Measurements from ENCODE around the gene CNOT11. TPM values are rescaled to one million over a fixed set of nuclear protein-coding genes. Genes with fewer than 3 reads are reported as not detected.

CNOT11 gene
- total and polyA plus RNA-seq, 2 of the 8 experiments (the other 6 are each of a cell fraction or from before 2014, with no cell fraction given): 41.5 to 54.6 TPM

DNA sequence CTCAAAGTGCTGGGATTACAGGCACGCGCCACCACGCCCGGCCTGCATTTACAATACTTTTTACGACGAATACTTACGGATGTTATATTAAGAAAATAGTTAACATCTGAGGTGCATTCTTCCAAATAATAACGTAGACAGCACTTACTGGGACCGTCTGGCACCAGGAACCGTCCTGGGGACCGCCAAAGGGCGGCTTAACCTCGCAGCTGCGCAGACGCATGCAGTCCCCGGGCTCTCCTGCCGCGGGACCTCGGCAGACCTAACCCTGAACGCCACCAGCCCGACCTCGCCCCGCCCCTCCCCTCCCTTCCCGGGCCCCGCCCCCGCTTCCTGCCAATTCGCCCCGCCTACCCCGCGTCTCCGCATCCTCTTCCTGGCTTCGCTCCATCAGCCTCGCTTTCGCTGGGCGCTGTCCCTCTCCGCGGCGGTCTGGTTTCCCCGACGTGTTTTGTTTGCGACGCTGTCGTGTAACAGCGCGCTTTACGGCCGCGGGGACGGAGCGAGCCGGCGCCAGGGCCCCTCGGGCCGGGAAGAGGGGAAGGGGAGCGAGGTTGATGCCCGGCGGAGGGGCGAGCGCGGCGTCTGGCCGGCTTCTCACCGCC, at the start of gene CNOT11 (continued):
- TF ChIP-seq YY1 (IDR thresholded peaks at IDR 0.05; ENCODE audit: low read depth, low read length): no peak
- TF ChIP-seq, protein P1, sequence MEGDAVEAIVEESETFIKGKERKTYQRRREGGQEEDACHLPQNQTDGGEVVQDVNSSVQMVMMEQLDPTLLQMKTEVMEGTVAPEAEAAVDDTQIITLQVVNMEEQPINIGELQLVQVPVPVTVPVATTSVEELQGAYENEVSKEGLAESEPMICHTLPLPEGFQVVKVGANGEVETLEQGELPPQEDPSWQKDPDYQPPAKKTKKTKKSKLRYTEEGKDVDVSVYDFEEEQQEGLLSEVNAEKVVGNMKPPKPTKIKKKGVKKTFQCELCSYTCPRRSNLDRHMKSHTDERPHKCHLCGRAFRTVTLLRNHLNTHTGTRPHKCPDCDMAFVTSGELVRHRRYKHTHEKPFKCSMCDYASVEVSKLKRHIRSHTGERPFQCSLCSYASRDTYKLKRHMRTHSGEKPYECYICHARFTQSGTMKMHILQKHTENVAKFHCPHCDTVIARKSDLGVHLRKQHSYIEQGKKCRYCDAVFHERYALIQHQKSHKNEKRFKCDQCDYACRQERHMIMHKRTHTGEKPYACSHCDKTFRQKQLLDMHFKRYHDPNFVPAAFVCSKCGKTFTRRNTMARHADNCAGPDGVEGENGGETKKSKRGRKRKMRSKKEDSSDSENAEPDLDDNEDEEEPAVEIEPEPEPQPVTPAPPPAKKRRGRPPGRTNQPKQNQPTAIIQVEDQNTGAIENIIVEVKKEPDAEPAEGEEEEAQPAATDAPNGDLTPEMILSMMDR (IDR thresholded peaks at IDR 0.05; ENCODE audit: control extremely low read depth in 1 of 3, insufficient read depth in 1 of 3, low read depth in 1 of 3, low read length in 3 of 3): no peak
- TF ChIP-seq TAF1 (IDR thresholded peaks at IDR 0.05; ENCODE audit: low read depth, low read length): peak; percentile 70
- TF ChIP-seq CHD1 (IDR thresholded peaks at IDR 0.05; ENCODE audit: low read depth, low read length): no peak
- no peak for TF ChIP-seq KDM5A (IDR thresholded peaks at IDR 0.05; ENCODE audit: low read length)
- TF ChIP-seq CBX5 (IDR thresholded peaks at IDR 0.05; ENCODE audit: low read depth, low read length): no peak
- TF ChIP-seq TBP (IDR thresholded peaks at IDR 0.05; ENCODE audit: low read depth, low read length): peak; percentile 65
- no peak for TF ChIP-seq RXRA (IDR thresholded peaks at IDR 0.05; ENCODE audit: insufficient read depth, low read depth, low read length)
- TF ChIP-seq POLR2AphosphoS5 (IDR thresholded peaks at IDR 0.05; ENCODE audit: low read depth, low read length): peak; percentile 75
- no peak for TF ChIP-seq TEAD4 (IDR thresholded peaks at IDR 0.05; ENCODE audit: low read depth, low read length)
- peak; percentile 60 for TF ChIP-seq NRF1 (IDR thresholded peaks at IDR 0.05; ENCODE audit: low read depth, low read length)
- no peak for TF ChIP-seq SIX5 (IDR thresholded peaks at IDR 0.05; ENCODE audit: low read depth, low read length)
- TF ChIP-seq TCF12 (IDR thresholded peaks at IDR 0.05; ENCODE audit: low read depth, low read length): no peak
- no peak for TF ChIP-seq EZH2 (IDR thresholded peaks at IDR 0.05; ENCODE audit: low read depth, low read length, severe bottlenecking)
- TF ChIP-seq, protein P2, sequence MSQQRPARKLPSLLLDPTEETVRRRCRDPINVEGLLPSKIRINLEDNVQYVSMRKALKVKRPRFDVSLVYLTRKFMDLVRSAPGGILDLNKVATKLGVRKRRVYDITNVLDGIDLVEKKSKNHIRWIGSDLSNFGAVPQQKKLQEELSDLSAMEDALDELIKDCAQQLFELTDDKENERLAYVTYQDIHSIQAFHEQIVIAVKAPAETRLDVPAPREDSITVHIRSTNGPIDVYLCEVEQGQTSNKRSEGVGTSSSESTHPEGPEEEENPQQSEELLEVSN (IDR thresholded peaks at IDR 0.05): peak; percentile 67
- no peak for TF ChIP-seq BACH1 (IDR thresholded peaks at IDR 0.05; ENCODE audit: low read length)
- TF ChIP-seq GABPA (IDR thresholded peaks at IDR 0.05; ENCODE audit: borderline replicate concordance, insufficient read depth, low read length): no peak
- TF ChIP-seq CREB1 (IDR thresholded peaks at IDR 0.05): peak; percentile 84
- TF ChIP-seq NANOG (IDR thresholded peaks at IDR 0.05; ENCODE audit: insufficient read depth, low read depth, low read length, poor library complexity, severe bottlenecking): no peak
- TF ChIP-seq CEBPB (IDR thresholded peaks at IDR 0.05; ENCODE audit: low read depth, low read length): no peak
- no peak for TF ChIP-seq RFX5 (IDR thresholded peaks at IDR 0.05; ENCODE audit: borderline replicate concordance, low read depth, low read length)
- no peak for TF ChIP-seq GTF2F1 (IDR thresholded peaks at IDR 0.05; ENCODE audit: borderline replicate concordance, low read depth, low read length)
- no peak for TF ChIP-seq SRF (IDR thresholded peaks at IDR 0.05; ENCODE audit: low read depth, low read length)
- TF ChIP-seq BCL11A (IDR thresholded peaks at IDR 0.05; ENCODE audit: low read depth in 2 of 2, low read length in 2 of 2): no peak
